Central memory CD8-positive, alpha-beta T cell (primary cell): ENCODE results near the gene LPCAT1.

Experiments used
- ATAC-seq: fragments of 150-1000 bp; cut with Tn5 transposase; replicated peaks from 2 replicates; pipeline ENCODE4 v1.10.0; 2022; ENCODE audit warnings: mild to moderate bottlenecking, moderate FRiP score, moderate number of reproducible peaks; ENCODE audit not compliant: poor library complexity, severe bottlenecking; ENCODE audit errors: extremely low read depth
- DNase-seq, 2 donors: peaks; one replicate each; pipeline ENCODE4 v3.0.0; 2021; ENCODE audit warnings: low spot score in 2 of 2
- H3K27ac Mint-ChIP-seq: one replicate; pipeline ENCODE4 v1.8.0; 2022; ENCODE audit warnings: low read depth, mild to moderate bottlenecking, moderate library complexity, mixed read lengths
- H3K27me3 Mint-ChIP-seq: one replicate; pipeline ENCODE4 v1.8.0; 2022; ENCODE audit warnings: mixed read lengths
- H3K36me3 Mint-ChIP-seq: one replicate; pipeline ENCODE4 v1.8.0; 2022; ENCODE audit warnings: mild to moderate bottlenecking, moderate library complexity, mixed read lengths; ENCODE audit not compliant: insufficient read depth
- H3K4me1 Mint-ChIP-seq: one replicate; pipeline ENCODE4 v1.8.0; 2022; ENCODE audit warnings: mixed read lengths
- H3K4me3 Mint-ChIP-seq: one replicate; pipeline ENCODE4 v1.8.0; 2022; ENCODE audit warnings: mild to moderate bottlenecking, moderate library complexity, mixed read lengths
- H3K9me3 Mint-ChIP-seq: one replicate; pipeline ENCODE4 v1.8.0; 2022; ENCODE audit warnings: mixed read lengths

The LPCAT1 gene

DNA sequence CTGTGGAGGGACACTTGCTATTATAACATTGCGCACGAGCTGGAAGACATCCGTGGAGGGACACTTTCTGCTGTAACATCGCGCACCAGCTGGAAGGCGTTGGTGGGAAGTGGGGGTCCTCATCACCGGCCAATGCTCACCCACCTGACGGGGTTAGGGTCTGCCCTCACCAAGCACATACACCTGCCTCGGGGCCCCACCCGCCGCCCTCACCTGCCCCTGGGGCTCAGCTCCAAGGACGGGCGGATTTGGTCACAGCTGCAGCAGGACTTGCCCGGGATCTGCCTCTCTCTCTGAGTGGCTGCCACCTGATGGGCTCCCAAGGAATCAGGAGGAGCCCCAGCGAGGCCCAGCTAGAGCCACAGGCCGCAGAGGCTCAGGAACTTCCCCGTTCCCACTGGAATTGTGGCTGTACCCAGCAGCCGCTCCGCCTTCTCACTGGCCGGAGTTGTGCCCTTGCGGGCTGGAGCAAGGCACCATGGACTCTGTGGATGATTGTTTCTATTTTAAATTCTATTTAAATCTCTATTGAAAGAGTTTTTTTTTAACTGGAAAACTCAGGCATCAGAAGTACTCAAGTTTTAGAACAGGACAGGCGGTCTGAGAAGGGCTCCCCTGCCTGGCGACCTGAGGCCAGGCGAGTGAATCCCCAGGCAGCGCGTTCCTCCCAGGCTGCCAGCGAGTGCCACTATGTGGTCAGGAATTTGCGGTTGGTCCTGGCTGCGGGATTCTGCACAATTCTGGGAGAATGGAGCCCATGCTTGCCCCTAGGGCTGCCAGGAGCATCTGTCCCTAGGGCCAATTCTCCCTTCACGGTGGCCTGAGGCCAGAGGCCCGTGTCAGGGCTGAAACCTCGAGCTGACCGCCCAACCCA is 39.7 kb downstream of the LPCAT1 start:
- Mint-ChIP-seq H3K27me3 (no peaks in the 10 kb centered on the region), H3K36me3 (peaks cover 46% of the 10 kb centered on the region), H3K27ac (no peak overlapping the region), H3K9me3 (no peaks in the 10 kb centered on the region), H3K4me1 (peaks cover 39% of the 10 kb centered on the region), H3K4me3 (no peak overlapping the region)
- no peak for DNase-seq
- no peak for ATAC-seq

DNA sequence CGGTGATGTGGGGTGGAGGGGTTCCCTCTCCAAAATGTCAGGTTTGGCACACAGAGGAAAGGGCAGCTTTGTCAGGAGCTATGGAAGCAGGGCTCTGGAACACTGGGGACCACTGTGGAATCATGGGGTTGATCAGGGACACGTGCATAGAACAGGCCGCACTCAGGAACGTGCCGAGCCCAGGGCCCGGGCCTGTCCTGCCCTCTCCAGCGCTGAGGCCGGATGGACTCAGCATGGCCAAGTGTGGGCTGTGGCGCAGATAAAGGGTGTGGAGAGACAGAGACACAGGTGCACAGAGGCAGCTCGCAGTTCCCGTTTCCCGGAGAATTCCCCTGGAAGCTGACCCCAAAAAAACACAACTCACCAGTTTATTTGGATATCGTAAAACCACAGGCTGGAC is 40.7 kb downstream of the LPCAT1 start:
- H3K4me1 Mint-ChIP-seq = peaks cover 28% of the 10 kb centered on the region
- ATAC-seq (no peak), DNase-seq (no peak)
- H3K9me3 Mint-ChIP-seq = no peaks in the 10 kb centered on the region
- no peak overlapping the region for H3K4me3 Mint-ChIP-seq
- H3K36me3 Mint-ChIP-seq = peaks cover 48% of the 10 kb centered on the region
- H3K27me3 Mint-ChIP-seq = no peaks in the 10 kb centered on the region
- H3K27ac Mint-ChIP-seq = peak overlapping the region; percentile 32

GRCh38 chr5:1481959-1482331 is 41.8 kb downstream of the LPCAT1 start:
- H3K27me3 Mint-ChIP-seq = no peaks in the 10 kb centered on the region
- no peak for ATAC-seq
- H3K4me3 Mint-ChIP-seq = no peak overlapping the region
- no peak overlapping the region for H3K27ac Mint-ChIP-seq
- peaks cover 44% of the 10 kb centered on the region for H3K36me3 Mint-ChIP-seq
- no peaks in the 10 kb centered on the region for H3K9me3 Mint-ChIP-seq
- no peak for DNase-seq
- peaks cover 25% of the 10 kb centered on the region for H3K4me1 Mint-ChIP-seq

- Mint-ChIP-seq H3K36me3 (peaks cover 45% of the 10 kb centered on the region), H3K27ac (peak overlapping the region; percentile 66), H3K9me3 (no peaks in the 10 kb centered on the region), H3K4me3 (no peak overlapping the region), H3K4me1 (peaks cover 25% of the 10 kb centered on the region), H3K27me3 (no peaks in the 10 kb centered on the region)
- DNase-seq = no peak
- ATAC-seq = no peak
Observed at GRCh38 chr5:1481266-1481958, 42.3 kb downstream of the LPCAT1 start.

GRCh38 chr5:1480806-1481205 is 43.0 kb downstream of the LPCAT1 start:
- Mint-ChIP-seq H3K4me1 (peaks cover 25% of the 10 kb centered on the region), H3K27me3 (no peaks in the 10 kb centered on the region), H3K9me3 (no peaks in the 10 kb centered on the region), H3K4me3 (no peak overlapping the region), H3K36me3 (peaks cover 41% of the 10 kb centered on the region), H3K27ac (peak overlapping the region; percentile 66)
- DNase-seq (no peak), ATAC-seq (no peak)

DNA sequence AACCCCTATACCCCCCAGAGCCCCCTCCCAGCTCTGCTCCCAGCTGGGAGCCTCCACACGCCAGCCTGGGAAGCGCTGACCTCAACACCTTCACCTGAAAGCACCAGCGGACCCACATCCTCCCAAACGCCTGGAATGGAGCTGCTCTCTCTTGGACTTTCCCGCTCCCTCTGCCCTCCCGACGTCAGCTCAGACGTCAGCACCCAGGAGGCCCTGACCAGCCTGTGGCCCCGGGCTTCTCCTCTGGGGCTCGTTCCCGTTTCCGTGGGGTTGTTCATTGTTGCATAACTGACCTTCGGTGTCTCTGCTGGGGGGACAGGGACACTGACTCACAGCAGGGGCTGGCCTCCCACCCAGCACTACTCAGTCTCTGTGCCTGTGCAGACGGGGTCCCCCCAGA is 43.5 kb downstream of the LPCAT1 start:
- Mint-ChIP-seq H3K4me3 (no peak overlapping the region), H3K27me3 (no peaks in the 10 kb centered on the region), H3K27ac (peak overlapping the region; percentile 66), H3K4me1 (peaks cover 25% of the 10 kb centered on the region), H3K36me3 (peaks cover 39% of the 10 kb centered on the region), H3K9me3 (no peaks in the 10 kb centered on the region)
- no peak for DNase-seq
- ATAC-seq = no peak

GRCh38 chr5:1479581-1480188 is 44.1 kb downstream of the LPCAT1 start:
- no peaks in the 10 kb centered on the region for H3K27me3 Mint-ChIP-seq
- H3K36me3 Mint-ChIP-seq = peaks cover 40% of the 10 kb centered on the region
- peak overlapping the region; percentile 66 for H3K27ac Mint-ChIP-seq
- no peak overlapping the region for H3K4me3 Mint-ChIP-seq
- ATAC-seq (peak; percentile 65), DNase-seq (peak in 1 of 2 donors; percentile 39)
- H3K4me1 Mint-ChIP-seq = peaks cover 25% of the 10 kb centered on the region
- no peaks in the 10 kb centered on the region for H3K9me3 Mint-ChIP-seq

GRCh38 chr5:1479066-1479465 is 44.7 kb downstream of the LPCAT1 start:
- ATAC-seq = no peak
- Mint-ChIP-seq H3K27ac (no peak overlapping the region), H3K4me1 (peaks cover 25% of the 10 kb centered on the region), H3K27me3 (no peaks in the 10 kb centered on the region), H3K4me3 (no peak overlapping the region), H3K36me3 (peaks cover 45% of the 10 kb centered on the region), H3K9me3 (no peaks in the 10 kb centered on the region)
- no peak for DNase-seq

- H3K36me3 Mint-ChIP-seq = peaks cover 47% of the 10 kb centered on the region
- no peak overlapping the region for H3K27ac Mint-ChIP-seq
- ATAC-seq (no peak), DNase-seq (no peak)
- H3K4me1 Mint-ChIP-seq = peaks cover 25% of the 10 kb centered on the region
- no peak overlapping the region for H3K4me3 Mint-ChIP-seq
- H3K27me3 Mint-ChIP-seq = no peaks in the 10 kb centered on the region
- no peaks in the 10 kb centered on the region for H3K9me3 Mint-ChIP-seq
Observed at GRCh38 chr5:1478271-1479035, 45.3 kb downstream of the LPCAT1 start.

- no peak for DNase-seq
Observed at GRCh38 chr5:1477341-1477740, 46.4 kb downstream of the LPCAT1 start.

DNA sequence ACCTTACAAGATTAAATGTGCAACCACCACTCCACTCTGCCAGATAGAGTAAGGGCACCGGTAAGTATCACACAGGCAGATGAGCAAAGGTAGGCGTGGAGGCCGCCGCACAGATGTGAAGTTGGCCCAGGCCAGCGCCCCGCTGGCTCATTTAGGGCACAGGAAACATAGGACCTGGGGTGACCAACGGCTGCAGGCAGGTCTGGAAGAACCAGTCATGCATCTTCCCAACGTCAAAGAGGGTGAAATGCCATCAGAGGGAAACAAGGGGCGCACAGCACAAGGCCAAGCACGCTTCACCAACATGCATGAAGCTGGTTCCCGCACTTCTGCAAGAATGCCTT is 46.8 kb downstream of the LPCAT1 start:
- Mint-ChIP-seq H3K4me1 (peaks cover 30% of the 10 kb centered on the region), H3K9me3 (no peaks in the 10 kb centered on the region), H3K27me3 (no peaks in the 10 kb centered on the region), H3K36me3 (peaks cover 55% of the 10 kb centered on the region), H3K4me3 (no peak overlapping the region), H3K27ac (no peak overlapping the region)
- ATAC-seq (no peak), DNase-seq (no peak)

More at GRCh38 chr5:1477341-1477740, 46.4 kb downstream of the LPCAT1 start:
- Mint-ChIP-seq H3K4me3 (no peak overlapping the region), H3K36me3 (peaks cover 53% of the 10 kb centered on the region), H3K4me1 (peaks cover 32% of the 10 kb centered on the region), H3K9me3 (no peaks in the 10 kb centered on the region), H3K27ac (no peak overlapping the region), H3K27me3 (no peaks in the 10 kb centered on the region)
- ATAC-seq = no peak

DNA sequence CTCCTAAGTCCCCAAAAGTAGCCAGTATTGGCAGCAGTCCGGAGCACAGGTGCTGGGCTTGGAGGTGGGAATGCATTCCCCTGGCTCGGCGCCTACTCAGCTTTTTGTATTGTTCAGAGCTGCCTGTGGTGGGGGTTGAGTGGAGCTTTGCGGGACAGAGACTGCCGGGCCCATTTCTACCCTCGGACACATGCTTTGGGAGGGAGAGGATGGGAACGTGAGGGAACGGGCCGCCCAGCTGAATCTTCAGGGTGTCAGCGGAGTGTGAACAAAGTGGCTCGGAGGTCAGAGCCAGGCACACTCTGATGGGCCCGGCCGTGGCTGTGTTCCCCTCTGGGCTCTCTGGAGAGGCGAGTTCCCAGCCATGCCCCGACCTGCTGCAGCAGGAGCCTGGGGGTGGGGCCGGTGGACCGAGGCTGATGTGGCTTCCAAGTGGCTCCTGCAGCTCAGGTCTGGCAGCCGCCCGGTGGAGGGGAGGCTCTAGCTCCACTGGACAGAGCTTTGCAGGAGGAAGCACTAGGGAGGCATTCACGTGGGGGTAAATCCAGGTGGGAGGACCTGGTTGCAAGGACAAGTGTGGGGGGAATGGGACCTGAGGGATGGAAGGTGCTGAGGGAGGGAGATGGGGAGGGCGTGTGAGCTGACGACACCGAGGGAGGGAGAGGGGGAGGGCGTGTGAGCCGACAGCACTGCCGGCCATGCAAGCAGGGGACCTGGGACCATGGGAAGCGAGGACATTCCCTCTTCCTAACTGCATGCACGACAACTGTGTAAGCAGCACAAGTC is 47.4 kb downstream of the LPCAT1 start:
- no peaks in the 10 kb centered on the region for H3K27me3 Mint-ChIP-seq
- H3K36me3 Mint-ChIP-seq = peaks cover 56% of the 10 kb centered on the region
- H3K27ac Mint-ChIP-seq = no peak overlapping the region
- ATAC-seq = no peak
- no peak for DNase-seq
- H3K4me1 Mint-ChIP-seq = peaks cover 31% of the 10 kb centered on the region
- H3K9me3 Mint-ChIP-seq = no peaks in the 10 kb centered on the region
- H3K4me3 Mint-ChIP-seq = no peak overlapping the region
